Naive thymus-derived CD8-positive, alpha-beta T cell (primary cell): ENCODE measurements around the gene DPH3. TPM values are rescaled to one million over a fixed set of nuclear protein-coding genes. Genes with fewer than 3 reads are reported as not detected.
"Not testable (repeated sequence)": the region's sequence is repeated elsewhere in the genome, so short reads cannot be mapped to it uniquely, and the experiment has no call there.

Source experiments
- ATAC-seq, 2 donors: fragments of 150-1000 bp; cut with Tn5 transposase in 1 of 2; sonication (Bioruptor Pico), chemical (Tn5 transposase) in 1 of 2; 1 replicate in 1 of 2; 2 replicates in 1 of 2; pipeline ENCODE4 v1.10.0; 2021; ENCODE audit warnings: mild to moderate bottlenecking in 2 of 2, moderate library complexity in 2 of 2
- POLR2A ChIA-PET: fragments of 350-600 bp; sonication (Branson Sonifier 250); formaldehyde crosslinking; loops from one replicate; lab custom pipeline; 2021; ENCODE audit warnings: antibody characterized with exemption; lab: Charles Lee
- DNase-seq, 10 donors: peaks; one replicate each; pipeline versions ENCODE4 v3.0.0 to v3.0.0-alpha.2; 2020 to 2022
- H3K27ac Mint-ChIP-seq, 10 donors: one replicate each; pipeline ENCODE4 v1.8.0; 2020 to 2022; ENCODE audit warnings: mild to moderate bottlenecking in 10 of 10, mixed read lengths in 10 of 10, moderate library complexity in 4 of 10, inconsistent platforms in 1 of 10
- H3K27me3 Mint-ChIP-seq, 5 donors: one replicate each; pipeline ENCODE4 v1.8.0; 2021 to 2022; ENCODE audit warnings: mixed read lengths in 5 of 5
- H3K36me3 Mint-ChIP-seq, 3 donors: one replicate each; pipeline ENCODE4 v1.8.0; 2020 to 2022; ENCODE audit warnings: mixed read lengths in 3 of 3, mild to moderate bottlenecking in 2 of 3, inconsistent platforms in 1 of 3
- H3K4me1 Mint-ChIP-seq, 4 donors: one replicate each; pipeline ENCODE4 v1.8.0; 2021 to 2022; ENCODE audit warnings: mixed read lengths in 4 of 4
- H3K4me3 Mint-ChIP-seq, 10 donors: one replicate each; pipeline ENCODE4 v1.8.0; 2020 to 2022; ENCODE audit warnings: mild to moderate bottlenecking in 10 of 10, mixed read lengths in 10 of 10, moderate library complexity in 6 of 10, inconsistent platforms in 1 of 10
- H3K9me3 Mint-ChIP-seq, 9 donors: one replicate each; pipeline ENCODE4 v1.8.0; 2020 to 2022; ENCODE audit warnings: mixed read lengths in 9 of 9, mild to moderate bottlenecking in 3 of 9, inconsistent platforms in 1 of 9, moderate library complexity in 1 of 9
- polyA plus RNA-seq, 3 donors: library from polyadenylated mRNA; unstranded; fragments of 300-500 nt; fragmentation: Illumina TruSeq; gene quantifications; one replicate each; pipeline ENCODE4 v1.2.3, GENCODE V29; 2021
- total RNA-seq, 8 experiments: library from RNA in 2 of 8; stranded (reverse) in 2 of 8; gene quantifications; one replicate each; pipeline ENCODE4 v1.2.3 and lab custom pipeline; 2021 to 2026

Gene DPH3
- 10 to 100 TPM; 16.6 to 17.2 TPM for total RNA-seq
- polyA plus RNA-seq: 10 to 100 TPM; 16.7 to 20.9 (median 18.6) TPM
- 23.5 to 39.3 (median 24.6) reads per million in 6 experiments for total RNA-seq (lab: John Stamatoyannopoulos, UW)

DNA sequence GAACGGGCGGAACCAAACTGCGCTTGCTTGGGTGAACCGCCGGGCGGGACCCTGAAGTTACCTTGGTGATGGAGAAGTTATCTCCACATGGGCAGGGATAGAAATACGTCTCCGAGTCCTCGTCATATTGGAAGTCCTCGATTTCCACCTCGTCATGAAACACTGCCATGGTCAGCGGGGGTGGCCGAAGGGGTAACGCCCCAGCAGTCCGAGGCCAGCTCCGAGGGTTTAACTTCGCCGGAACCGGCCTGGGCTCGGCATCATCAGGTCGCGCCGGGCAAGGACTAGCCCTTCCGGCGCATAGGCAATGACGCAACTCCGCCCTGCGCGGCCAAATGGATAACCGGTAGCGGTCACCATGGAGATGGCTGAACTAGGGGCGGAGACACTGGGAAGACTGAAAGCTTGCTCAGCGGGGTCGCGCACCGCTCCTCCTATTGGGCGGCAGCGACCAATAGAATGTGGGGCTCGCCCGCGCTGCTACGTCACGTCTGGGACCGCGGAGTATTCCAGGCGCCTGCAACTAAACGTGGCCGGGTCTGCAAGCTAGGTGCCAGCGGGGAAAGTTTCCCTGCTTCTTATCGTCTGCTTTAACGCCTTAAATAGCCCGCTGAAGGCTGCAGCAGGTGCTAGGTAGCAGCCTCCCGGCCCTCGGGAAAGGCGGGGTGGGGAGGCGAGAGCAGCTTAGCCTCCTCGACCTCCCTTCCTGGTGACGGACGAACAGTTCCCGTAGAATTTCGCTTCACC is at the start of gene DPH3, which contains the start of gene OXNAD1:
DPH3 (minus strand) TSS at position 236 of the 747 bp plus-strand sequence; CDS start at position 169, 67 bp downstream.
OXNAD1 (plus strand) TSS at position 505 of the 747 bp plus-strand sequence. CDS start 5,741 bp downstream, outside the sequence.
- Mint-ChIP-seq H3K4me1 (peaks cover 16 to 38% (median 30%) of the 10 kb centered on the region in 4 donors), H3K4me3 (peak within 1 kb of the TSS; percentile 90 to 100 (median 100)), H3K27me3 (peaks cover 0 to 3% (median 0%) of the 10 kb centered on the region in 5 donors), H3K9me3 (no peaks in the 10 kb centered on the region), H3K36me3 (peaks cover 0 to 18% (median 3%) of the 10 kb centered on the region in 3 donors), H3K27ac (peak within 1 kb of the TSS; percentile 96 to 100 (median 99))
- peak; percentile 95 to 100 (median 99) for DNase-seq
- ATAC-seq: peak; percentile 93
- POLR2A ChIA-PET: interaction anchor here (0.6 to 3.7 kb wide), 17 partner anchors 18 to 663 kb away, joined by 3 to 20 read pairs (median 5); partner anchors contain the start of genes BTD, HACL1 and RFTN1

GRCh38 chr3:16313886-16314645 is 49.3 kb upstream of the DPH3 start:
- no peak for ATAC-seq
- H3K4me3 Mint-ChIP-seq: peak overlapping the region; percentile 28 to 83 (median 72)
- no peak for DNase-seq
- peak overlapping the region; percentile 14 to 99 (median 98) for H3K27ac Mint-ChIP-seq
- H3K27me3 Mint-ChIP-seq: no peaks in the 10 kb centered on the region
- H3K9me3 Mint-ChIP-seq: no peaks in the 10 kb centered on the region
- H3K36me3 Mint-ChIP-seq: peaks cover 13 to 82% (median 50%) of the 10 kb centered on the region in 3 donors
- POLR2A ChIA-PET: interaction anchor here (0.7 to 15.3 kb wide), 11 partner anchors 9 to 182 kb away, joined by 3 to 304 read pairs (median 4); partner anchors contain the start of genes DPH3 and OXNAD1
- peaks cover 35 to 93% (median 88%) of the 10 kb centered on the region in 4 donors for H3K4me1 Mint-ChIP-seq

- Mint-ChIP-seq H3K9me3 (no peaks in the 10 kb centered on the region), H3K36me3 (peaks cover 15 to 83% (median 53%) of the 10 kb centered on the region in 3 donors), H3K27me3 (no peaks in the 10 kb centered on the region), H3K4me1 (peaks cover 37 to 91% (median 87%) of the 10 kb centered on the region in 4 donors), H3K4me3 (peak overlapping the region; percentile 57 to 92 (median 85)), H3K27ac (peak overlapping the region; percentile 86 to 99 (median 96))
- DNase-seq (peak; percentile 30 to 80 (median 64)), ATAC-seq (peak; percentile 67 to 76)
- POLR2A ChIA-PET: interaction anchor here (1.0 to 15.3 kb wide), 8 partner anchors 7 to 46 kb away, joined by 3 to 304 read pairs (median 6); partner anchors contain the start of genes DPH3 and OXNAD1
Measured at GRCh38 chr3:16311960-16312451, 47.3 kb upstream of the DPH3 start.

DNA sequence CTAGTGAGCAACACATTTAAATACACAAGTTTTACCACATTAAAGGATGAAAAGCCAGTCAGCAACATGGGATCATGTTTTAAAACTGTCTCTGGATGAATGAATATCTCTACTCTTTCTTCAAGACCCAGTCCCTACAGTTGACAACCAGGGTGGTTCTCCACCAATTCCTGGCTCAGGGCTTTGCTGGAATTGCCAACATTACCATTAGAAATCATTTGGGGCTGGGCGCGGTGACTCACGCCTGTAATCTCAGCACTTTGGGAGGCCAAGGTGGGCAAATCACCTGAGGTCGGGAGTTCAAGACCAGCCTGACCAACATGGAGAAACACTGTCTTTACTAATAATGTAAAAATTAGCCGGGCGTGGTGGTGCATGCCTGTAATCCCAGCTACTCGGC is 45.7 kb upstream of the DPH3 start:
- H3K27ac Mint-ChIP-seq: peak overlapping the region; percentile 23 to 99 (median 91)
- not testable (repeated sequence) for H3K27me3 Mint-ChIP-seq, H3K9me3 Mint-ChIP-seq, ATAC-seq, DNase-seq
- peaks cover 20 to 83% (median 48%) of the 10 kb centered on the region in 3 donors for H3K36me3 Mint-ChIP-seq
- H3K4me1 Mint-ChIP-seq: peaks cover 37 to 91% (median 87%) of the 10 kb centered on the region in 4 donors
- POLR2A ChIA-PET: interaction anchor here (0.7 to 15.3 kb wide), 5 partner anchors 6 to 991 kb away, joined by 4 to 304 read pairs (median 5); no protein-coding TSS in a partner anchor
- H3K4me3 Mint-ChIP-seq: peak overlapping the region in 8 of 10 donors; percentile 19 to 100 (median 80)

GRCh38 chr3:16309558-16309957 is 44.8 kb upstream of the DPH3 start:
- Mint-ChIP-seq H3K4me3 (peak overlapping the region; percentile 51 to 100 (median 76)), H3K36me3 (peaks cover 25 to 83% (median 50%) of the 10 kb centered on the region in 3 donors), H3K27ac (peak overlapping the region; percentile 23 to 99 (median 91)), H3K9me3 (no peaks in the 10 kb centered on the region), H3K4me1 (peaks cover 44 to 91% (median 87%) of the 10 kb centered on the region in 4 donors), H3K27me3 (no peaks in the 10 kb centered on the region)
- peak; percentile 68 to 72 for ATAC-seq
- POLR2A ChIA-PET: interaction anchor here (0.7 to 11.0 kb wide), 3 partner anchors 7 to 17 kb away, joined by 5 to 268 read pairs (median 186); no protein-coding TSS in a partner anchor
- DNase-seq: peak in 7 of 10 donors; percentile 52 to 78 (median 66)

DNA sequence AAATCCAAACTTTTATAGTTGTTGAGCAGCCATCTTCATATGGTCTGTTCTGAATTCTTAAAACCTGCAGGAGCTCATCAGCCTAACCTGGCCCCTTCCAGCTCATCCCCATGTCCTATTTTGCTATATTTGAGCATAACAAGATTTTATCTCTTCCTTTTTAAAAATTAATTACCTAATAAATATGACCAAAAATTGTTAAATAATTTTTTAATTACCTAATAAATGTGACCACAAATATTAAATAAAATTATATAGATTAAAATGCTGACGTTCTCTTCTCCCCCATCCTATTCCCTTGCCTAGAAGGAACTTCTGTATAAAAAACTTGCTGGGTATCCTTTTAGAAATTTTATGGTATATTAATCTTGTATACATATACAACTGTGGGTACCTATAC is 44.0 kb upstream of the DPH3 start:
- Mint-ChIP-seq H3K27ac (peak overlapping the region; percentile 36 to 99 (median 93)), H3K4me3 (peak overlapping the region in 7 of 10 donors; percentile 16 to 100 (median 71)), H3K9me3 (no peaks in the 10 kb centered on the region), H3K27me3 (no peaks in the 10 kb centered on the region), H3K36me3 (peaks cover 29 to 88% (median 54%) of the 10 kb centered on the region in 3 donors), H3K4me1 (peaks cover 49 to 89% (median 87%) of the 10 kb centered on the region in 4 donors)
- ATAC-seq (no peak), DNase-seq (no peak)
- POLR2A ChIA-PET: interaction anchor here (11.0 kb wide), 2 partner anchors 8 to 16 kb away, joined by 186 to 268 read pairs; no protein-coding TSS in a partner anchor

DNA sequence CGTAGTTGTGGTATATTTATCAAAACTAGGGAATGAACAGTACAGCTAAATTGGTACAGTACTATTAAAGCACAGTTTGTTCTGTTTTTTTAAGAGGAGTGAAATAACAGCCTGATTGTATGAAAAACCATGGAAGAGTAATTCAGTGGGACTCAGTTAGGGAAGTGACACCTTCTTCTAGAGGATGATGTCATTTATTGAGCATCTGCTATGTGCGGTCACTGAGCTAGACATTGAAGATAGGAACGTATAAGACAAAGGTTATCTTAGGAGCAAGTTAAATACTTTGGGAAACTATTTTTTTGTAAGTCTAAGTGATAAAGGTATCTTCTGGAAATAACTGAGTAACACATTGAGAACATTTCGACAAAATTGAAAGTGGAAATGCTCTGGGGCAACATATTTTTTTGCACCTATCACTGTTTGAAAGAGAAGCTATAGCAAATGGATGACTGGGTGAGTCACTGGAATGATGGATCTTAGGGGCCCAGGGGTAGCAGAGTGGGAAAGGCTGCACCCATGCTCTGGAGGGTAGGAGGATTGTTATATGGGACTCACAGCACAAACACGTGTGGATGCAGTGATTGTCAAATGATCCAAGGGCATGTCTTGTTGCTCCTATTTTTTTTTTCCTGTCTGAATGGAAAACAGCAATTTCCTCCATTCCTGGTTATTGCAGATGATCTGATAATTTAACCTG is 43.2 kb upstream of the DPH3 start:
- POLR2A ChIA-PET: interaction anchor here (1.0 to 11.0 kb wide), 4 partner anchors 9 to 24 kb away, joined by 3 to 268 read pairs (median 99); no protein-coding TSS in a partner anchor
- Mint-ChIP-seq H3K36me3 (peaks cover 35 to 89% (median 59%) of the 10 kb centered on the region in 3 donors), H3K4me1 (peaks cover 53 to 89% (median 87%) of the 10 kb centered on the region in 4 donors), H3K9me3 (no peaks in the 10 kb centered on the region), H3K27ac (peak overlapping the region; percentile 74 to 99 (median 96)), H3K27me3 (no peaks in the 10 kb centered on the region), H3K4me3 (peak overlapping the region; percentile 16 to 100 (median 78))
- DNase-seq (no peak), ATAC-seq (no peak)

- Mint-ChIP-seq H3K36me3 (peaks cover 51 to 90% (median 66%) of the 10 kb centered on the region in 3 donors), H3K4me3 (peak overlapping the region; percentile 68 to 100 (median 84)), H3K27ac (peak overlapping the region; percentile 92 to 99 (median 96)), H3K9me3 (no peaks in the 10 kb centered on the region), H3K4me1 (peaks cover 56 to 99% (median 94%) of the 10 kb centered on the region in 4 donors), H3K27me3 (no peaks in the 10 kb centered on the region)
- ATAC-seq (peak; percentile 31 to 55), DNase-seq (peak in 8 of 10 donors; percentile 23 to 74 (median 56))
- POLR2A ChIA-PET: interaction anchor here (1.0 to 11.0 kb wide), 5 partner anchors 12 to 71 kb away, joined by 3 to 268 read pairs (median 64); no protein-coding TSS in a partner anchor
Measured at GRCh38 chr3:16305111-16305541, 40.4 kb upstream of the DPH3 start.

GRCh38 chr3:16304061-16305010 is 39.6 kb upstream of the DPH3 start:
- peak in 1 of 2 donors; percentile 7 for ATAC-seq
- POLR2A ChIA-PET: interaction anchor here (0.6 to 11.0 kb wide), 7 partner anchors 12 to 1916 kb away, joined by 3 to 268 read pairs (median 5); no protein-coding TSS in a partner anchor
- H3K4me1 Mint-ChIP-seq: peaks cover 50 to 99% (median 94%) of the 10 kb centered on the region in 4 donors

More at GRCh38 chr3:16304061-16305010, 39.6 kb upstream of the DPH3 start:
- peak overlapping the region; percentile 92 to 99 (median 96) for H3K27ac Mint-ChIP-seq
- H3K36me3 Mint-ChIP-seq: peaks cover 51 to 90% (median 65%) of the 10 kb centered on the region in 3 donors
- no peak for DNase-seq
- H3K27me3 Mint-ChIP-seq: no peaks in the 10 kb centered on the region
- peak overlapping the region; percentile 68 to 100 (median 84) for H3K4me3 Mint-ChIP-seq
- H3K9me3 Mint-ChIP-seq: no peaks in the 10 kb centered on the region
